WERI-Rb-1 (cell line): ENCODE results near the gene KRT32.

Experiments
- DNase-seq: peaks from one replicate; pipeline ENCODE4 v3.0.0-alpha.2; 2020
- H3K27ac ChIP-seq: fragments of 250-450 bp; sonication (Bioruptor Pico); 2 replicates; pipeline ENCODE4 v1.5.1; 2020; ENCODE audit warnings: mild to moderate bottlenecking, moderate library complexity
- H3K27me3 ChIP-seq: fragments of 250-450 bp; sonication (Bioruptor Pico); 2 replicates; pipeline ENCODE4 v1.5.1; 2021; ENCODE audit warnings: mild to moderate bottlenecking, low read depth, moderate library complexity; ENCODE audit not compliant: insufficient read depth, severe bottlenecking
- H3K36me3 ChIP-seq: fragments of 250-450 bp; sonication (Bioruptor Pico); 2 replicates; pipeline ENCODE4 v1.5.1; 2020; ENCODE audit warnings: mild to moderate bottlenecking, moderate library complexity
- H3K4me3 ChIP-seq: 2 replicates; pipeline ENCODE4 v1.5.1; 2011; ENCODE audit warnings: low read depth, mild to moderate bottlenecking, control low read depth, low read length
- H3K9me3 ChIP-seq: fragments of 250-450 bp; sonication (Bioruptor Pico); 2 replicates; pipeline ENCODE4 v1.5.1; 2021; ENCODE audit warnings: mild to moderate bottlenecking, moderate library complexity; ENCODE audit not compliant: severe bottlenecking
- TF ChIP-seq, protein P1 (sequence below): IDR thresholded peaks from 2 replicates; pipeline ENCODE4 v1.5.1; 2011; ENCODE audit warnings: low read depth, mild to moderate bottlenecking, control low read depth, inconsistent platforms, low read length

The KRT32 gene

GRCh38 chr17:41476866-41477815 is 10.0 kb upstream of the KRT32 start:
- peaks cover 4% of the 10 kb centered on the region for H3K9me3 ChIP-seq
- no peak for DNase-seq
- H3K27me3 ChIP-seq: peaks cover 97% of the 10 kb centered on the region
- no peak overlapping the region for H3K4me3 ChIP-seq
- H3K27ac ChIP-seq: no peak overlapping the region
- TF ChIP-seq, protein P1, sequence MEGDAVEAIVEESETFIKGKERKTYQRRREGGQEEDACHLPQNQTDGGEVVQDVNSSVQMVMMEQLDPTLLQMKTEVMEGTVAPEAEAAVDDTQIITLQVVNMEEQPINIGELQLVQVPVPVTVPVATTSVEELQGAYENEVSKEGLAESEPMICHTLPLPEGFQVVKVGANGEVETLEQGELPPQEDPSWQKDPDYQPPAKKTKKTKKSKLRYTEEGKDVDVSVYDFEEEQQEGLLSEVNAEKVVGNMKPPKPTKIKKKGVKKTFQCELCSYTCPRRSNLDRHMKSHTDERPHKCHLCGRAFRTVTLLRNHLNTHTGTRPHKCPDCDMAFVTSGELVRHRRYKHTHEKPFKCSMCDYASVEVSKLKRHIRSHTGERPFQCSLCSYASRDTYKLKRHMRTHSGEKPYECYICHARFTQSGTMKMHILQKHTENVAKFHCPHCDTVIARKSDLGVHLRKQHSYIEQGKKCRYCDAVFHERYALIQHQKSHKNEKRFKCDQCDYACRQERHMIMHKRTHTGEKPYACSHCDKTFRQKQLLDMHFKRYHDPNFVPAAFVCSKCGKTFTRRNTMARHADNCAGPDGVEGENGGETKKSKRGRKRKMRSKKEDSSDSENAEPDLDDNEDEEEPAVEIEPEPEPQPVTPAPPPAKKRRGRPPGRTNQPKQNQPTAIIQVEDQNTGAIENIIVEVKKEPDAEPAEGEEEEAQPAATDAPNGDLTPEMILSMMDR: no peak
- no peaks in the 10 kb centered on the region for H3K36me3 ChIP-seq

- H3K27me3 ChIP-seq: peaks cover 100% of the 10 kb centered on the region
- no peak for DNase-seq
Observed at GRCh38 chr17:41475421-41475820, 8.2 kb upstream of the KRT32 start.

GRCh38 chr17:41474863-41475262 is 7.7 kb upstream of the KRT32 start:
- Histone ChIP-seq H3K9me3 (peaks cover 16% of the 10 kb centered on the region), H3K36me3 (no peaks in the 10 kb centered on the region), H3K27me3 (peaks cover 97% of the 10 kb centered on the region), H3K27ac (no peak overlapping the region), H3K4me3 (no peak overlapping the region)
- no peak for DNase-seq
- TF ChIP-seq, protein P1: no peak

More at GRCh38 chr17:41475421-41475820, 8.2 kb upstream of the KRT32 start:
- TF ChIP-seq, protein P1: no peak
- Histone ChIP-seq H3K27ac (no peak overlapping the region), H3K9me3 (peaks cover 16% of the 10 kb centered on the region), H3K36me3 (no peaks in the 10 kb centered on the region), H3K4me3 (no peak overlapping the region)

DNA sequence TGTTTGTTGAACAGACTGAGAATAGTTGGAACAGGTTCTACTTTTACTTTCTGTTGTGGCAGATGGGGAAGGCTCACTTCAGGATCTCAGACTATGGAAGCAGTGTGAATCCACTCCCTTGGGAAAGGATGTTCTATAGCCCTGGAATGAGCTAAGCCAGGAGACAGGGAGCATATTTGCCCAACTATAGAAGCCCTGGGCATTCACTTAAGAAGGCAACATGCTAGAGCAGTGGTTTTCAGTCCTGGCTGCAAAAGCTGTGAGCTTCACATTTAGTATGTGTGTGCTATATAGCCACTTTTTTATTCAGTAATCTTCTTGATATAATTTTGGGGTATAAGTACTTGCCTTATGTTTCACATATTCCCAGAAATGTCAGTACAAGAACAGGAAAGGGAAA is 1.2 kb upstream of the KRT32 start:
- TF ChIP-seq, protein P1: no peak
- Histone ChIP-seq H3K27me3 (peaks cover 95% of the 10 kb centered on the region), H3K4me3 (no peak overlapping the region), H3K9me3 (peaks cover 36% of the 10 kb centered on the region), H3K27ac (no peak overlapping the region), H3K36me3 (no peaks in the 10 kb centered on the region)
- no peak for DNase-seq

DNA sequence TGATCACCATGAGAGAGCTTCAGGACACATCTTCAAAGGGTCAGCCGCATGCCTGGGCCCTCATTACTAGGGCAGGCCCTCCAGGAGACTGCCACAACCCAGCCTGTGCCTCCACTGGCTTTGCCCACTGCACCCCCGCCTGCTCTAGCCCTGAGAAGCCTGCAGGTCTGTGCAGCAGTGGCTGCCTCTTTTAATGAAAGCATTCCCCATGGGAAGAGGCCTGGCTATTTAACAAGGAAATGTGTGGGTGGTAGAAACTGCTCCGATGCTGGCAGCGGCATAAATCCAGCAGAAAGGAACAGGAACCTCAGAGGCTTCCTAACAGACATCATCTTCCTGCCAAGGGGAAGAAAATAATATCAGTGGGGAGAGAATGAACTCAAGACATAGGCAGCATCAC is 375 bp upstream of the KRT32 start:
- peaks cover 95% of the 10 kb centered on the region for H3K27me3 ChIP-seq
- no peak for DNase-seq

More for the DNA sequence above, 375 bp upstream of the KRT32 start:
- peaks cover 33% of the 10 kb centered on the region for H3K9me3 ChIP-seq
- H3K36me3 ChIP-seq: no peaks in the 10 kb centered on the region
- no peak overlapping the region for H3K27ac ChIP-seq
- no peak overlapping the region for H3K4me3 ChIP-seq
- TF ChIP-seq, protein P1: no peak
